ENCODE measurements around the gene FTH1.

DNA sequence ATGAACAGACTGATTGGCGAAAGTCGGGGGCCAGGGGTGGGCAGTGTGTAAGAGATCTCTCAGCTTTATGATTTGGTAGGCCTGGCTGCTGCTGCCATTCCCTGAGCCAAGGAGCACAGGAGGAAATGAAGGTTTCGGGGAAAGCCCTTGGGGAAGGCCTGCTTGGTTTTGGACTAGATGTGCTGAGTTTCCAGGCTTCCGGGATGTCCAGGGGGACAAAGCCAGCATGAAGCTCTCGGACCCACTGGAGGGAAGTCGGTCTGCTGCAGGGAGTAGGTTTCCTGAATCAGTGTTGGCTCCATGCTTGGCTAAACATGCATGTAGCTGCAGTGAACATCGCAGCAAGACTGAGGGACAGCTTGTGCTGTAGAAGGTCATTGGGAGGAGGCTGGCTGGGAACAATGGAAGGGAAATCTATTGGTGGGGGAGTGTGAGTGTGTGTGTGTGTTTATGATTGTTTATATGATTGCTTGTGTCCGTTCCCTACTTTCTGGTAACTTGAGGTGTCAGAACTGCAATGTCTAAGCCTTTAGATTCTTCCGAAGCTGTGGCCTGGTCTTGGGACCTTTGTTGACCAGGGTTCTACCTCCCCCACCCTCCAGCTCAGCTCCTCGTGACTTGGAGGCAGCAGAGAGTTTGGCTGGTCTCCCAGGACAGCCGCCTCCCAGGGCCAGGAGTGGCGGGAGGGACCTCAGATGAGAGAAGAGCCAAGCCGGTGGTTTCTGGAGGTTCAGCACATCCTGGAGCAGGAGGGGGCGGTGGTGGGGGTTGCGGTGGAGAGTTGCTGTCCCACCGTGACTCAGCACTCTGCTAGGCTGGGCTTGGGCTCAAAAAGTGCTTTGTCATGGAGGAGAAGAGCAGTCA lies 4.0 kb upstream of the FTH1 start:
- no peak for TF ChIP-seq EZH2 (IDR thresholded peaks at IDR 0.05; ENCODE audit: borderline replicate concordance, low read length)
- TF ChIP-seq, protein P1, sequence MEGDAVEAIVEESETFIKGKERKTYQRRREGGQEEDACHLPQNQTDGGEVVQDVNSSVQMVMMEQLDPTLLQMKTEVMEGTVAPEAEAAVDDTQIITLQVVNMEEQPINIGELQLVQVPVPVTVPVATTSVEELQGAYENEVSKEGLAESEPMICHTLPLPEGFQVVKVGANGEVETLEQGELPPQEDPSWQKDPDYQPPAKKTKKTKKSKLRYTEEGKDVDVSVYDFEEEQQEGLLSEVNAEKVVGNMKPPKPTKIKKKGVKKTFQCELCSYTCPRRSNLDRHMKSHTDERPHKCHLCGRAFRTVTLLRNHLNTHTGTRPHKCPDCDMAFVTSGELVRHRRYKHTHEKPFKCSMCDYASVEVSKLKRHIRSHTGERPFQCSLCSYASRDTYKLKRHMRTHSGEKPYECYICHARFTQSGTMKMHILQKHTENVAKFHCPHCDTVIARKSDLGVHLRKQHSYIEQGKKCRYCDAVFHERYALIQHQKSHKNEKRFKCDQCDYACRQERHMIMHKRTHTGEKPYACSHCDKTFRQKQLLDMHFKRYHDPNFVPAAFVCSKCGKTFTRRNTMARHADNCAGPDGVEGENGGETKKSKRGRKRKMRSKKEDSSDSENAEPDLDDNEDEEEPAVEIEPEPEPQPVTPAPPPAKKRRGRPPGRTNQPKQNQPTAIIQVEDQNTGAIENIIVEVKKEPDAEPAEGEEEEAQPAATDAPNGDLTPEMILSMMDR (IDR thresholded peaks at IDR 0.05; ENCODE audit: low read length) = no peak
